Neural progenitor cell (in vitro differentiated cells): ENCODE data around the gene TPD52L1.

Experiments used
- EZH2 ChIP-seq: fragments of 200-600 bp; sonication (generic); IDR thresholded peaks from 2 replicates; pipeline ENCODE4 v1.6.1; 2017; ENCODE audit warnings: antibody characterized with exemption, mild to moderate bottlenecking, moderate library complexity
- TF ChIP-seq, protein P1 (sequence below): fragments of 200-600 bp; sonication (generic); IDR thresholded peaks from 2 replicates; pipeline ENCODE4 v1.5.1; 2017; ENCODE audit warnings: antibody characterized with exemption, mild to moderate bottlenecking

DNA sequence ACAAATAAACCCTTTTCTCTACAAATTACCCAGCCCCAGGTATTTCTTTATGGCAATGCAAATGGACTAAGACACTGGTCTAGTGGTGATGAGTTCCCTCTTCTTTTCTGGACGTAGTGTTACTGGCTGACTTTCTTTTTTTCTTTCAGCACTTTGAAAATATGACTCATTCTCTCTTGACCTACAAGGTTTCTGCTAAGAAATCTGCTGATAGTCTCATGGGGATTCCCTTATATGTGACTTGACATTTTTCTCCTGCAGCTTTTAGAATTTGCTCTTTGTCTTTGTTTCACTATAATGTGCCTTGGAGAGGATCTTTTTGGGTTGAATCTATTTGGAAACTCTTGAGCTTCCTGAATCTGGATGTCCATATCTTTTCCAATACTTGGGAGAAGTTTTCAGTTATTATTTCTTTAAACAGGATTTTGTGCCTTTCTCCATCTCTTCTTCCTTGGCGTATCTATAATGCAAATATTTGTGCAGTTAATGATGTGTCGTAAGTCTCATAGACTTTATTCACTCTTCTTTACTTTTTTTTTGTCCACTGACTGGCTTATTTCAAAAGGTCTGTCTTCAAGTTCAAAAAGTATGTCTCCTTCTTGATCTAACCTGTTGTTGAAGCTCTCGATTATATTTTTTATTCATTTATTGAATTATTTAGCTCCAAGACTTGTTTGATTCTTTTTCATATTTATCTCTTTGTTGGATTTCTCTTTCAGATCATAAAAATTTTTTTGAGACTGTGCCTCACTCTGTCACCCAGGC, 42.2 kb upstream of the TPD52L1 start:
- TF ChIP-seq, protein P1, sequence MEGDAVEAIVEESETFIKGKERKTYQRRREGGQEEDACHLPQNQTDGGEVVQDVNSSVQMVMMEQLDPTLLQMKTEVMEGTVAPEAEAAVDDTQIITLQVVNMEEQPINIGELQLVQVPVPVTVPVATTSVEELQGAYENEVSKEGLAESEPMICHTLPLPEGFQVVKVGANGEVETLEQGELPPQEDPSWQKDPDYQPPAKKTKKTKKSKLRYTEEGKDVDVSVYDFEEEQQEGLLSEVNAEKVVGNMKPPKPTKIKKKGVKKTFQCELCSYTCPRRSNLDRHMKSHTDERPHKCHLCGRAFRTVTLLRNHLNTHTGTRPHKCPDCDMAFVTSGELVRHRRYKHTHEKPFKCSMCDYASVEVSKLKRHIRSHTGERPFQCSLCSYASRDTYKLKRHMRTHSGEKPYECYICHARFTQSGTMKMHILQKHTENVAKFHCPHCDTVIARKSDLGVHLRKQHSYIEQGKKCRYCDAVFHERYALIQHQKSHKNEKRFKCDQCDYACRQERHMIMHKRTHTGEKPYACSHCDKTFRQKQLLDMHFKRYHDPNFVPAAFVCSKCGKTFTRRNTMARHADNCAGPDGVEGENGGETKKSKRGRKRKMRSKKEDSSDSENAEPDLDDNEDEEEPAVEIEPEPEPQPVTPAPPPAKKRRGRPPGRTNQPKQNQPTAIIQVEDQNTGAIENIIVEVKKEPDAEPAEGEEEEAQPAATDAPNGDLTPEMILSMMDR = no peak
- no peak for TF ChIP-seq EZH2
